Measurements from ENCODE around the gene AKAP6.

The AKAP6 gene

DNA sequence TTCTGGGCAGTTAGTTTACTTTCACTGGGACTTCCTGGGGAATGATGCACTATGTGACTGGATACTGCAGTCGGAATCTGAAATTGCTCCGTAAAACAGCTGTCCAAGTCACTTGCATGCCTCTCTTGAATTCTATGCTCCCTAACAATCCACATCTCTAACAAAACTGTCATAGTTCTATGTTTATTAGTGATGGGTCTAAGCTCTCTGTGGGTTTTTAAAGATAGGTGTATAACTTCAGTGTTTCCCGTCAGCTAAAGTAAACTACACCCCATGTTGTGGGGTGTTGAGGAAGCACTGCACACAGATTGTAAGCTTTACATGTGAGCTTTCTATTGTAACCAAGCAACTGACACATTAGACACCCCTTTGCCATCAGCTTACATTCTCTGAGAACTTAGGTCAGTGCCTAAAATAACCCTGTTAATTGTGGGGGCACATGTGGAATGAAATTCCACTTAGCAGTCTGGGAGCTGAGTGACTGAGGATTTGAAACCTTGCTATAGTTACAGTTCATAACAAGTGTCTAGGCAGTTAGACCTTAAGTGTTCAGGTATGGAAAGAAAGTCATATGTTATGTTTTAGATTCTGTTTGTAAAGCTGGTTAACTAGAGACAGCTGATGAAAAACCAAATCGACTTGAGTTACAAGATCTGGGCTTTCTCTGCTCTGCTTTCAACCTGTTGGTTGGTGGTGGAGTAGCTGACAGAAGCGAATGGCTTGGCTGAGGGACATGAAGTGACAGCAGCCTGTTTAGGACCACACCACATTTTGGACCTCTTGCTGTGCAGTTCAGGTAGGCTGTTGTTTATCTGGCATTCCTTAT is 165.7 kb downstream of the AKAP6 start:
- Histone ChIP-seq H3K9me3 (ENCODE audit: insufficient read depth, low read depth, low read length) (no peaks in the 10 kb centered on the region), H3K27ac (ENCODE audit: low read depth, low read length) (no peak overlapping the region), H3K27me3 (ENCODE audit: insufficient read depth, low read length) (no peaks in the 10 kb centered on the region), H3K4me1 (ENCODE audit: insufficient read depth, low read length) (no peaks in the 10 kb centered on the region), H3K9ac (ENCODE audit: low read depth, low read length) (no peak overlapping the region), H3K4me3 (ENCODE audit: low read length) (no peak overlapping the region), H3K36me3 (ENCODE audit: insufficient read depth, low read length) (no peaks in the 10 kb centered on the region)
- WGBS = 91% methylated on average over 5 of the region's 5 CpGs

DNA sequence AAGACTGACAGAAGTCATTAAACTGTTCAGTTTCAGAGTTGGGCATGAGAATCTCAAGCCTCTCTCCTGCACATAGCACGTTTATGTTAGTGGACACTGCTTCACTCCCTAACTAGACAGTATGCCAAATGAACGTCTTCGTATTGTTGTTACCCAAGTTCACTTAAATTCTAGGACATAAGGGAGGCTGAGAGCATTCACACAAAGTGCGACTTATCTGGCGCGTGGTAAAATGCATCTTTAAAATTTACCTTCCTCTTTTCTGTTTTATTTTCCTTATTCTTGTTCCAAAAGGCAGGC is 166.3 kb downstream of the AKAP6 start:
- no peak overlapping the region for H3K9ac ChIP-seq (ENCODE audit: low read depth, low read length)
- 97% methylated on average over 6 of the region's 6 CpGs for WGBS
- H3K4me1 ChIP-seq (ENCODE audit: insufficient read depth, low read length) = no peaks in the 10 kb centered on the region
- no peak overlapping the region for H3K27ac ChIP-seq (ENCODE audit: low read depth, low read length)
- no peak overlapping the region for H3K4me3 ChIP-seq (ENCODE audit: low read length)
- no peaks in the 10 kb centered on the region for H3K9me3 ChIP-seq (ENCODE audit: insufficient read depth, low read depth, low read length)
- H3K36me3 ChIP-seq (ENCODE audit: insufficient read depth, low read length) = no peaks in the 10 kb centered on the region
- no peaks in the 10 kb centered on the region for H3K27me3 ChIP-seq (ENCODE audit: insufficient read depth, low read length)

DNA sequence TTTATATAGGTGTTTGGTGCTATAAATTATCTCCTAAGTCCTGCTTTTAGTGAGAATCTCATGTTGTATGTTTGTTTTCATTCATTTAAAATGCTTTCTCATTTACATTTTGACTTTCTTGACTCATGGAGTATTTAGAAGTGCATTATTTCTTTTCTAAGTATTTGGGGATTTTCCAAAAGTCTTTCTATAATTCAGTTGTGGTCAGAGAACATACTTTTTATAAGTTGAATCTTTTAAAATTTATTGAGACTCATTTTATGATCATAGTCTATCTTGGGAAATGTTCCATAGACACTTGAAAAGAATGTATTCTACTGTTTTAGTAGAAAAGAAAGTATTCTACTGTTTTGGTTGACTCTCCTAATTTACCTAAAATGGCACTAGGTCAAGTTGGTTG is 168.2 kb downstream of the AKAP6 start:
- Histone ChIP-seq H3K4me3 (ENCODE audit: low read length) (no peak overlapping the region), H3K36me3 (ENCODE audit: insufficient read depth, low read length) (no peaks in the 10 kb centered on the region), H3K4me1 (ENCODE audit: insufficient read depth, low read length) (no peaks in the 10 kb centered on the region)

DNA sequence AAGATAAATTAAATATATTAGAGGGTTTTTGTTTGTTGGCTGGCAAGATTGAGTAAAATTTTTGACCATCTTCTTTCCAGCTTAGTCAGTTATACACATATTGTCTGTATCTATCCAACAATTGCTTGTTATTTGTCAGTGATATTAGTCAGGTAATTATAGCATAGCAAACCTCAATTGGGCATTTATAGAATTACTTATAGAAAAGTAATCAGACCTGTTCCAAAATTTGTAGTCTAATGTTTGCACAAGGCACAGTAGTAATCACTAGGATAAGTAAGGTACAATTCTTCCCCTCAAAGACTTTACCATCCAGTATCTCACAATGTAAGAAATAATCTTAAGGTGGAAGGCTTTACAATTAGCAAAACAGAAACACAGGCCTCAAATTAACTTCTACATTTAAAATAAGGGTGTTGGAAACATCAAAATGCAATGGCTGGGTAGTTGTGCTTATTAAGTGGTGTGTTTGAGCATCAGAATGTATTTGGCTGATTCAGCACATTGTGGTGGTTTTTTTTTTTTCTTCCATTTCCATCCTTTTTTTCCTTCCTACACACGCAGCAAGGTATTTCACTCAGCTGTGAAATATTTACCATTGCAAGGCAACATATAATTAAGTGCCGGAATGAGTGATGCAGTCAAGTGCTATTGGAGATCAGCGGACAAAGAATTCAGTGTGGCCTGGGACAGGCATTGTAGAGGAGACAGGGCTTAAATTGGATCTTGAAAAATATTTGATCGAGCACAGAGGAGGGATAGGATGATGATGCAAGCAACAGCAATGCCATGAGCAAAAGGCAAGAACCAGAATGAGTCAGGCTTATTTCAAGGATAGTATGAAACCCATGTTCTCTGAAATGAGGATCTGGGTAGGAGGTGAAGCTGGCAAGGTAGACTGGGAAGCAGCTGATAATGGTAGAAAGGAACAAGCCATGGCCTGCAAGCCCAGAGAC is 178.2 kb downstream of the AKAP6 start:
- no peaks in the 10 kb centered on the region for H3K9me3 ChIP-seq (ENCODE audit: insufficient read depth, low read depth, low read length)
- H3K4me3 ChIP-seq (ENCODE audit: low read length) = no peak overlapping the region
- 89% methylated on average over 4 of the region's 4 CpGs for WGBS
- no peaks in the 10 kb centered on the region for H3K4me1 ChIP-seq (ENCODE audit: insufficient read depth, low read length)
- H3K27me3 ChIP-seq (ENCODE audit: insufficient read depth, low read length) = no peaks in the 10 kb centered on the region
- no peak overlapping the region for H3K27ac ChIP-seq (ENCODE audit: low read depth, low read length)
- no peak overlapping the region for H3K9ac ChIP-seq (ENCODE audit: low read depth, low read length)
- no peaks in the 10 kb centered on the region for H3K36me3 ChIP-seq (ENCODE audit: insufficient read depth, low read length)

More for the DNA sequence above, 168.2 kb downstream of the AKAP6 start:
- no peak overlapping the region for H3K9ac ChIP-seq (ENCODE audit: low read depth, low read length)
- no peaks in the 10 kb centered on the region for H3K27me3 ChIP-seq (ENCODE audit: insufficient read depth, low read length)
- H3K9me3 ChIP-seq (ENCODE audit: insufficient read depth, low read depth, low read length) = no peaks in the 10 kb centered on the region
- no peak overlapping the region for H3K27ac ChIP-seq (ENCODE audit: low read depth, low read length)

DNA sequence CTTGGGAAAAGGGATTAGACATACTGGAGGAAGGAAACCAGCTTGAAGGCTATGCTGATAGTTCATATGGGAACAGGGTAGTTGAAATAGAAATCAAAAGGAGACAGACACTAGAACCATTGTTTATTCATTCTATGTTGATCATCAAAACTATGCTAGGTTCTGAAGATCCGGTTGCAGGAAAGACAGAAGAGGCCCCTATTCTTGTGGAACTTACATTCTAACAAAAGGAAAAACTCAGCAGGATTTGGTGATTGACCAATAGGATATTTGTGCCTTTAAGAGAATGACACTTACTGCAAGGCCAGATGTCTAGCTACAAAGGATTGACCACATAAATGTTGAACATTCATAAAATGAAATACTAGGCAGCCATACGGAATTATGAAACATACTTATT is 179.2 kb downstream of the AKAP6 start:
- H3K9me3 ChIP-seq (ENCODE audit: insufficient read depth, low read depth, low read length) = no peaks in the 10 kb centered on the region
- no peaks in the 10 kb centered on the region for H3K27me3 ChIP-seq (ENCODE audit: insufficient read depth, low read length)
- H3K4me1 ChIP-seq (ENCODE audit: insufficient read depth, low read length) = no peaks in the 10 kb centered on the region
- 88% methylated on average over 1 of the region's 2 CpGs for WGBS
- H3K4me3 ChIP-seq (ENCODE audit: low read length) = no peak overlapping the region
- no peaks in the 10 kb centered on the region for H3K36me3 ChIP-seq (ENCODE audit: insufficient read depth, low read length)
- no peak overlapping the region for H3K27ac ChIP-seq (ENCODE audit: low read depth, low read length)
- no peak overlapping the region for H3K9ac ChIP-seq (ENCODE audit: low read depth, low read length)

DNA sequence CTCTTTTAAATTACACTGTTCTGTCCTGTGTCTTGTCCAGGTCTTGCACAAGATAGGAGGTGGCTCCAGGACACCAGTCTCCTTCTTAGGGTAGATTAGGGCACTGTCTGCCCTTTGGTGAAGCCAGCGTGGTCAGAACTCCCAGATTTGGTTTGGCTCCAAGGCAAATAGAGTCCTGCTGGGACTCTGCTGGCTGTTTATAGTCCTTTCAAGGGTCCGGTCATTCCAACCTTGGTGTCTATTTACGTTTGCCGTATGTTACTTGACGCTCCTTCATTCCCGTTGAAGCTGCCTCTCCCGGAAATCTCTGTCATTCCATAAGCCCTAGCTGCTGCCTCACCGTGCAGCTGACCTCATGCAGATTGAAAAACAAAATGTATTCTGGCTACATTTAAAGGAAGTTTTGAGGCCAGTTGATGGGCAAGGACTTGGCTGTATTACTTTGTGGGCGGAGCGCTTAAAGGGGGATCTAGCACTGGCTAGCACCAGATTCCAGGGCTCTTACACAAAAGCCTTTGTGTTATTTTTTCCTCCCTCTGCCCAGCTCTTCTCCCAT is 180.6 kb downstream of the AKAP6 start:
- no peaks in the 10 kb centered on the region for H3K36me3 ChIP-seq (ENCODE audit: insufficient read depth, low read length)
- WGBS = 93% methylated on average over 10 of the region's 10 CpGs
- no peak overlapping the region for H3K4me3 ChIP-seq (ENCODE audit: low read length)
- no peaks in the 10 kb centered on the region for H3K9me3 ChIP-seq (ENCODE audit: insufficient read depth, low read depth, low read length)
- no peak overlapping the region for H3K27ac ChIP-seq (ENCODE audit: low read depth, low read length)
- no peaks in the 10 kb centered on the region for H3K4me1 ChIP-seq (ENCODE audit: insufficient read depth, low read length)
- H3K9ac ChIP-seq (ENCODE audit: low read depth, low read length) = no peak overlapping the region
- H3K27me3 ChIP-seq (ENCODE audit: insufficient read depth, low read length) = no peaks in the 10 kb centered on the region

DNA sequence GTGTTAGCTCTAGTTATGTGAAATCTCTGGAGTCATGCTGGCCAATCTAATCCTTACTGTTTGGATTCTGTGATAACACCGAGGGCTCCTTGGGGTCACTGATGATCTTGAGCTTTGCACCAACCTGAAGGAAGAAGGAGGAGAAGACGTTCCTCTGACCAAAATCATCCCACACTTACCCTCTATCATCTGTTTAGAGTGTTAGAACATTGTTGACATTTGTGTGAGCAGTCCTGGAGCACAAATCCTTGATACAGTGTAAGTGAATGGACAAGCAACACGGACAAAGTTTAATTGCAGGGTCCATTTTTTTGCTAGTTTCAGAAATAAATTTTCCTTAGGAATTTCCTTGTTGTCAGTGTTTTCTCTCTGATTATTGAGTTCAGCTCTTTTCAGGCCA is 181.7 kb downstream of the AKAP6 start:
- no peaks in the 10 kb centered on the region for H3K36me3 ChIP-seq (ENCODE audit: insufficient read depth, low read length)
- no peak overlapping the region for H3K27ac ChIP-seq (ENCODE audit: low read depth, low read length)
- 97% methylated on average over 2 of the region's 3 CpGs for WGBS
- H3K27me3 ChIP-seq (ENCODE audit: insufficient read depth, low read length) = no peaks in the 10 kb centered on the region
- H3K9ac ChIP-seq (ENCODE audit: low read depth, low read length) = no peak overlapping the region
- H3K4me1 ChIP-seq (ENCODE audit: insufficient read depth, low read length) = no peaks in the 10 kb centered on the region
- H3K4me3 ChIP-seq (ENCODE audit: low read length) = no peak overlapping the region
- no peaks in the 10 kb centered on the region for H3K9me3 ChIP-seq (ENCODE audit: insufficient read depth, low read depth, low read length)

DNA sequence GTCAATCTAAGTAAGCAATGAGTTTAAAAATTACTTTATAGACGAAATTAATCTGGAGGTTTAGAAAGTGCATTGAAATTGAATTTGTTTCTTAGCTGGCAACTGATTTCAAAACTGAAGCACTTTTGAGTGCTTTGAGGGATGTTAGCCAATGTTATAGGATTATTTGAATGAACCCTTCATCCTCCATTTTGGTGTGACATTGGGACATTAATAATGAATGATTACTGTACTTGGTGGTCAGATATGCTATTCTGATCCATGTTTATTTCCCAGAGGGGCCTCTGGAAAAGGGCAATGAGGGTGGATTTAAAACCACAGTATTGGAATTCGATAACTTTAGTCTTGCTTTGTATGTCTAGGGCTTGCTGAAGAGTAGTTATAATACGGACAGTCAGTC is 183.2 kb downstream of the AKAP6 start:
- WGBS = 97% methylated on average over 2 of the region's 3 CpGs
- no peak overlapping the region for H3K9ac ChIP-seq (ENCODE audit: low read depth, low read length)
- no peaks in the 10 kb centered on the region for H3K4me1 ChIP-seq (ENCODE audit: insufficient read depth, low read length)
- H3K27ac ChIP-seq (ENCODE audit: low read depth, low read length) = no peak overlapping the region
- H3K9me3 ChIP-seq (ENCODE audit: insufficient read depth, low read depth, low read length) = 0 out of 2 replicates have a peak, but pooled peaks cover 8% of the 10 kb centered on the region
- H3K27me3 ChIP-seq (ENCODE audit: insufficient read depth, low read length) = no peaks in the 10 kb centered on the region
- no peak overlapping the region for H3K4me3 ChIP-seq (ENCODE audit: low read length)
- H3K36me3 ChIP-seq (ENCODE audit: insufficient read depth, low read length) = no peaks in the 10 kb centered on the region

DNA sequence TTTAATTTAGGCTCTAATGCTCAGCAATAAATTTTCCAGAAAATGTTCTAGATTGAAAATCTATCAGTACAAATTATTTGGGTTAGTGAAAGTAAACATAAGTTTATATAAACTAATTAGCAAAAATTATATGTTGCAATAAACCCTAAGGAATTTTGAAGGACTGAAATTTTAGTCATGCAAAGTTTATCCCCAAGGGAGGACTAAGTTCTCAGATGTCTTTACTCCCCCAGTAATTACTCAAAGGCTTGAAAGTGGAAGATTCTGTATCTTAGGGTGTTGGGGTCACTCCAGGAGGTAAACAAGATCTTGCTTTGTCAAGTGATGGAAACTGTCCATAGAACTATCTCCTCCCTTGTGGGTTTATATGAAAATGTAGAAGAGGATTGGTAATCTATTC is 183.7 kb downstream of the AKAP6 start:
- Histone ChIP-seq H3K36me3 (ENCODE audit: insufficient read depth, low read length) (no peaks in the 10 kb centered on the region), H3K4me1 (ENCODE audit: insufficient read depth, low read length) (no peaks in the 10 kb centered on the region), H3K9me3 (ENCODE audit: insufficient read depth, low read depth, low read length) (0 out of 2 replicates have a peak, but pooled peaks cover 9% of the 10 kb centered on the region), H3K27ac (ENCODE audit: low read depth, low read length) (no peak overlapping the region), H3K9ac (ENCODE audit: low read depth, low read length) (no peak overlapping the region), H3K27me3 (ENCODE audit: insufficient read depth, low read length) (no peaks in the 10 kb centered on the region), H3K4me3 (ENCODE audit: low read length) (no peak overlapping the region)

DNA sequence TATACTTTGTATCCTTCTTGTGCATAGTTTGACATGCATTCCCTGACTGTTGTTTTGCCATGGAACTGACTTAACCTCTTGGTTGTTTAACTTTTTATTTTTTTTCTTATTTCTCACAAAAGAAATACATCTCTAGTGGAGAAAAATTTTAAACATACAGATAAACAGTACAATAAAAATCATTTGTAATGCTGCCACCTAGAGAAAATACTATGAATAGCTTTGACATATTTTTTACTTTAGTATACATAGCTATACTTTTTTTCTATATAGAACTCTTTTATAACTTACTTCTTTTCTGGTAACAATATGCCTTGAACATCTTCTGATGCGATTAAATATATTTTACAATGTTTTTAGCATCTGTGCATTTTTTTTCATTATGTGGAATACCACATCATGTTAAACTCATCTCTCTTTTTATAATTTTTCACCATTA is 184.5 kb downstream of the AKAP6 start:
- Histone ChIP-seq H3K9me3 (ENCODE audit: insufficient read depth, low read depth, low read length) (0 out of 2 replicates have a peak, but pooled peaks cover 9% of the 10 kb centered on the region), H3K36me3 (ENCODE audit: insufficient read depth, low read length) (no peaks in the 10 kb centered on the region), H3K4me3 (ENCODE audit: low read length) (no peak overlapping the region), H3K9ac (ENCODE audit: low read depth, low read length) (no peak overlapping the region), H3K4me1 (ENCODE audit: insufficient read depth, low read length) (no peaks in the 10 kb centered on the region), H3K27ac (ENCODE audit: low read depth, low read length) (no peak overlapping the region), H3K27me3 (ENCODE audit: insufficient read depth, low read length) (no peaks in the 10 kb centered on the region)
- WGBS = no CpG with 5 or more reads among the region's 1 CpG

DNA sequence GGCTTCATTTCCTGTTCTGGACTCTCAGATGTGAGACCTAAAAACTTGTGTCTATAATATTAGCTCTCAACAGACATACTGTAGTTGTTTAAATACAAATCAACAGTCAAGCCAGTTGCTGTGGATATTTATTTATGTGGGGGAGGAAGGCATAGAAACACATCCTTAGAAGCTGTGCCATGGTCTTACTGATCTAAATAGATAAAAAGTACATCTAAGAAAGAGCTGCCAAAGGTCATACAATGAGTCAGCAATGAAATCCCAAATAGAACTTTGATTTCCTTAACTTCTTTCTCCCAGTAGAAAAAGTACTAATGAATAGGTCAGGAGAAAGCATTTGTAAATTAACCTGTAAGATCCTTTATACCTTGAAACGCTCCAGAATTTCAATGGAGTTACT is 185.1 kb downstream of the AKAP6 start:
- Histone ChIP-seq H3K9me3 (ENCODE audit: insufficient read depth, low read depth, low read length) (0 out of 2 replicates have a peak, but pooled peaks cover 9% of the 10 kb centered on the region), H3K27me3 (ENCODE audit: insufficient read depth, low read length) (no peaks in the 10 kb centered on the region), H3K4me3 (ENCODE audit: low read length) (no peak overlapping the region), H3K4me1 (ENCODE audit: insufficient read depth, low read length) (no peaks in the 10 kb centered on the region), H3K27ac (ENCODE audit: low read depth, low read length) (no peak overlapping the region), H3K9ac (ENCODE audit: low read depth, low read length) (no peak overlapping the region), H3K36me3 (ENCODE audit: insufficient read depth, low read length) (no peaks in the 10 kb centered on the region)
- no CpG with 5 or more reads among the region's 1 CpG for WGBS

All from HUES64 (cell line).